Endothelial cell of umbilical vein (primary cell): ENCODE measurements around the gene RBFOX1.

Experiments
- EZH2 ChIP-seq: IDR thresholded peaks from 2 replicates; pipeline ENCODE4 v1.6.1; 2012; ENCODE audit warnings: borderline replicate concordance, low read depth, mild to moderate bottlenecking, moderate library complexity, low read length, inconsistent platforms; ENCODE audit not compliant: severe bottlenecking
- FOS ChIP-seq: IDR thresholded peaks from 2 replicates; pipeline ENCODE4 v1.6.1; 2011; ENCODE audit warnings: mild to moderate bottlenecking, low read length, moderate library complexity, borderline replicate concordance; ENCODE audit not compliant: insufficient read depth
- GATA2 ChIP-seq: IDR thresholded peaks from 2 replicates; pipeline ENCODE4 v1.7.0; 2011; ENCODE audit warnings: low read depth, mild to moderate bottlenecking, moderate library complexity, mixed read lengths, low read length; ENCODE audit not compliant: insufficient read length, insufficient read depth
- JUN ChIP-seq: IDR thresholded peaks from 2 replicates; pipeline ENCODE4 v1.6.1; 2011; ENCODE audit warnings: borderline replicate concordance, low read depth; ENCODE audit not compliant: insufficient read length, insufficient read depth
- MAX ChIP-seq: IDR thresholded peaks from 2 replicates; pipeline ENCODE4 v1.6.1; 2011; ENCODE audit not compliant: insufficient read depth, insufficient read length
- MYC ChIP-seq: IDR thresholded peaks from one replicate; pipeline ENCODE4 v1.6.1; 2011; ENCODE audit warnings: mild to moderate bottlenecking, low read depth, low read length
- POLR2A ChIP-seq: IDR thresholded peaks from 2 replicates; pipeline ENCODE4 v1.6.1; 2012; ENCODE audit warnings: low read depth, mild to moderate bottlenecking, control low read depth, low read length
- POLR2AphosphoS5 ChIP-seq: IDR thresholded peaks from 2 replicates; pipeline ENCODE4 v1.6.1; 2012; ENCODE audit warnings: low read depth, mild to moderate bottlenecking, control low read depth, low read length, moderate library complexity; ENCODE audit not compliant: insufficient read depth
- TF ChIP-seq, protein P1 (sequence below), 2 donors: IDR thresholded peaks; 1 replicate in 1 of 2; 2 replicates in 1 of 2; pipeline ENCODE4 v1.5.1; 2011; ENCODE audit warnings: low read length in 2 of 2, mild to moderate bottlenecking in 2 of 2, moderate library complexity in 2 of 2, control low read depth in 1 of 2, inconsistent platforms in 1 of 2, low read depth in 1 of 2; ENCODE audit not compliant: insufficient read depth in 1 of 2; ENCODE audit errors: extremely low read depth in 1 of 2

DNA sequence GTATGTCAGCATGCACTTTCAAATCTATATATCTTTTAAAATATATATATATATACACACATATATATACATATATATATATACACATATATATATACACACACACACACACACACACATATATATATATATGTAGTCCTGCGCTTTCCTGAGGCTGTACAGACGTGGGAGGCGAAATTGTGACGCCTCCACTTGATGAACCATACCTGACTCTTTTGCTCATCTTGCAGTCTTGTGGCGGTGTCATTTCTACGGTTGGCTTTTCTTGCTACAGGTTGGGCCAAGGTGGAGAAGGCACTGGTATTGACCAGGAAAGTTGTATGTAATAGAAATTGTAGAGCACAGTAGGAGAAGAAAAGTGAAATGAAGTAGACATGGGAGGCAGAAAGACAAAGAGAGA, 88.2 kb downstream of the RBFOX1 start:
- TF ChIP-seq, protein P1, sequence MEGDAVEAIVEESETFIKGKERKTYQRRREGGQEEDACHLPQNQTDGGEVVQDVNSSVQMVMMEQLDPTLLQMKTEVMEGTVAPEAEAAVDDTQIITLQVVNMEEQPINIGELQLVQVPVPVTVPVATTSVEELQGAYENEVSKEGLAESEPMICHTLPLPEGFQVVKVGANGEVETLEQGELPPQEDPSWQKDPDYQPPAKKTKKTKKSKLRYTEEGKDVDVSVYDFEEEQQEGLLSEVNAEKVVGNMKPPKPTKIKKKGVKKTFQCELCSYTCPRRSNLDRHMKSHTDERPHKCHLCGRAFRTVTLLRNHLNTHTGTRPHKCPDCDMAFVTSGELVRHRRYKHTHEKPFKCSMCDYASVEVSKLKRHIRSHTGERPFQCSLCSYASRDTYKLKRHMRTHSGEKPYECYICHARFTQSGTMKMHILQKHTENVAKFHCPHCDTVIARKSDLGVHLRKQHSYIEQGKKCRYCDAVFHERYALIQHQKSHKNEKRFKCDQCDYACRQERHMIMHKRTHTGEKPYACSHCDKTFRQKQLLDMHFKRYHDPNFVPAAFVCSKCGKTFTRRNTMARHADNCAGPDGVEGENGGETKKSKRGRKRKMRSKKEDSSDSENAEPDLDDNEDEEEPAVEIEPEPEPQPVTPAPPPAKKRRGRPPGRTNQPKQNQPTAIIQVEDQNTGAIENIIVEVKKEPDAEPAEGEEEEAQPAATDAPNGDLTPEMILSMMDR (IDR thresholded peaks at IDR 0.05; ENCODE audit: extremely low read depth in 1 of 2, insufficient read depth in 1 of 2, low read depth in 1 of 2, low read length in 2 of 2) = no peak
- TF ChIP-seq JUN (no peak), POLR2A (no peak), MAX (no peak), EZH2 (no peak), MYC (no peak), POLR2AphosphoS5 (no peak), FOS (no peak), GATA2 (no peak)
